ENCODE measurements around the gene SCUBE3.

SCUBE3 gene

GRCh38 chr6:35296931-35297600 is 83.3 kb downstream of the SCUBE3 start:
- H3K9me3 ChIP-seq (ENCODE audit: control insufficient read depth in 1 of 2, low read length in 2 of 2), result peaks cover 0 to 2% of the 10 kb centered on the region in 2 donors
- peaks cover 7 to 24% of the 10 kb centered on the region in 2 donors for H3K36me3 ChIP-seq (ENCODE audit: control insufficient read depth in 1 of 2, insufficient read depth in 2 of 2, low read length in 2 of 2)
- H3K9ac ChIP-seq (ENCODE audit: low read depth in 1 of 2, low read length in 2 of 2), result peak overlapping the region; percentile 20 to 91
- H3K4me1 ChIP-seq (ENCODE audit: control insufficient read depth in 1 of 2, insufficient read depth in 2 of 2, low read length in 2 of 2), result peaks cover 24 to 38% of the 10 kb centered on the region in 2 donors
- H3K27ac ChIP-seq (ENCODE audit: low read depth, low read length), result no peak overlapping the region
- H3K27me3 ChIP-seq (ENCODE audit: control insufficient read depth in 1 of 2, insufficient read depth in 2 of 2, low read length in 2 of 2), result no peaks in the 10 kb centered on the region
- peak overlapping the region; percentile 79 to 81 for H3K4me3 ChIP-seq (ENCODE audit: low read depth in 1 of 2, low read length in 2 of 2)

- H3K36me3 ChIP-seq (ENCODE audit: control insufficient read depth in 1 of 2, insufficient read depth in 2 of 2, low read length in 2 of 2), result peaks cover 6 to 16% of the 10 kb centered on the region in 2 donors
- H3K27ac ChIP-seq (ENCODE audit: low read depth, low read length), result peak within 1 kb of the TSS; percentile 69
- H3K4me1 ChIP-seq (ENCODE audit: control insufficient read depth in 1 of 2, insufficient read depth in 2 of 2, low read length in 2 of 2), result peaks cover 32 to 45% of the 10 kb centered on the region in 2 donors
- H3K27me3 ChIP-seq (ENCODE audit: control insufficient read depth in 1 of 2, insufficient read depth in 2 of 2, low read length in 2 of 2), result no peaks in the 10 kb centered on the region
- H3K9ac ChIP-seq (ENCODE audit: low read depth in 1 of 2, low read length in 2 of 2), result peak within 1 kb of the TSS; percentile 76 to 91
- peak within 1 kb of the TSS; percentile 79 to 81 for H3K4me3 ChIP-seq (ENCODE audit: low read depth in 1 of 2, low read length in 2 of 2)
- peaks cover 0 to 2% of the 10 kb centered on the region in 2 donors for H3K9me3 ChIP-seq (ENCODE audit: control insufficient read depth in 1 of 2, low read length in 2 of 2)
Measured at GRCh38 chr6:35297601-35298481, 84.1 kb downstream of the SCUBE3 start, which contains the start of gene DEF6. Gene DEF6, plus strand, starts transcription at chr6:35297818. Its CDS starts 39 bp downstream, at chr6:35297857.

GRCh38 chr6:35298625-35299140 is 84.9 kb downstream of the SCUBE3 start:
- Histone ChIP-seq H3K27ac (ENCODE audit: low read depth, low read length) (no peak overlapping the region), H3K4me3 (ENCODE audit: low read depth in 1 of 2, low read length in 2 of 2) (peak overlapping the region; percentile 79 to 81), H3K9me3 (ENCODE audit: control insufficient read depth in 1 of 2, low read length in 2 of 2) (peaks cover 0 to 2% of the 10 kb centered on the region in 2 donors), H3K9ac (ENCODE audit: low read depth in 1 of 2, low read length in 2 of 2) (peak overlapping the region; percentile 76 to 91), H3K27me3 (ENCODE audit: control insufficient read depth in 1 of 2, insufficient read depth in 2 of 2, low read length in 2 of 2) (no peaks in the 10 kb centered on the region), H3K4me1 (ENCODE audit: control insufficient read depth in 1 of 2, insufficient read depth in 2 of 2, low read length in 2 of 2) (peaks cover 39 to 54% of the 10 kb centered on the region in 2 donors), H3K36me3 (ENCODE audit: control insufficient read depth in 1 of 2, insufficient read depth in 2 of 2, low read length in 2 of 2) (peaks cover 6 to 10% of the 10 kb centered on the region in 2 donors)

- Histone ChIP-seq H3K27ac (ENCODE audit: low read depth, low read length) (peak overlapping the region; percentile 15), H3K9ac (ENCODE audit: low read depth in 1 of 2, low read length in 2 of 2) (peak overlapping the region in 1 of 2 donors; percentile 76), H3K36me3 (ENCODE audit: control insufficient read depth in 1 of 2, insufficient read depth in 2 of 2, low read length in 2 of 2) (peaks cover 6 to 8% of the 10 kb centered on the region in 2 donors), H3K9me3 (ENCODE audit: control insufficient read depth in 1 of 2, low read length in 2 of 2) (peaks cover 0 to 2% of the 10 kb centered on the region in 2 donors), H3K4me1 (ENCODE audit: control insufficient read depth in 1 of 2, insufficient read depth in 2 of 2, low read length in 2 of 2) (peaks cover 39 to 55% of the 10 kb centered on the region in 2 donors), H3K27me3 (ENCODE audit: control insufficient read depth in 1 of 2, insufficient read depth in 2 of 2, low read length in 2 of 2) (no peaks in the 10 kb centered on the region), H3K4me3 (ENCODE audit: low read depth in 1 of 2, low read length in 2 of 2) (peak overlapping the region; percentile 37 to 79)
Measured at GRCh38 chr6:35299674-35300073, 85.9 kb downstream of the SCUBE3 start.

- Histone ChIP-seq H3K27ac (ENCODE audit: low read depth, low read length) (no peak overlapping the region), H3K4me1 (ENCODE audit: control insufficient read depth in 1 of 2, insufficient read depth in 2 of 2, low read length in 2 of 2) (peaks cover 39 to 55% of the 10 kb centered on the region in 2 donors), H3K27me3 (ENCODE audit: control insufficient read depth in 1 of 2, insufficient read depth in 2 of 2, low read length in 2 of 2) (no peaks in the 10 kb centered on the region), H3K9me3 (ENCODE audit: control insufficient read depth in 1 of 2, low read length in 2 of 2) (peaks cover 0 to 2% of the 10 kb centered on the region in 2 donors), H3K36me3 (ENCODE audit: control insufficient read depth in 1 of 2, insufficient read depth in 2 of 2, low read length in 2 of 2) (no peaks in the 10 kb centered on the region), H3K9ac (ENCODE audit: low read depth in 1 of 2, low read length in 2 of 2) (no peak overlapping the region), H3K4me3 (ENCODE audit: low read depth in 1 of 2, low read length in 2 of 2) (no peak overlapping the region)
Measured at GRCh38 chr6:35300848-35301247, 87.1 kb downstream of the SCUBE3 start.
